Testis (tissue), 3 donors: ENCODE data around the gene PAPSS2. TPM values are rescaled to one million over a fixed set of nuclear protein-coding genes. Genes with fewer than 3 reads are reported as not detected.

Source experiments
- DNase-seq: peaks from one replicate; pipeline ENCODE4 v3.0.0-alpha.2; 2019
- H3K27ac ChIP-seq, 2 donors: fragments of 200-600 bp; sonication (generic); one replicate each; pipeline ENCODE4 v1.5.1; 2019
- H3K27me3 ChIP-seq: fragments of 200-600 bp; sonication (generic); one replicate; pipeline ENCODE4 v1.5.1; 2019
- H3K36me3 ChIP-seq: fragments of 200-600 bp; sonication (generic); one replicate; pipeline ENCODE4 v1.5.1; 2017; ENCODE audit warnings: low read depth; ENCODE audit errors: missing control alignments
- H3K4me1 ChIP-seq: fragments of 200-600 bp; sonication (generic); one replicate; pipeline ENCODE4 v1.5.1; 2019
- H3K4me3 ChIP-seq, 2 donors: fragments of 200-600 bp; sonication (generic); one replicate each; pipeline ENCODE4 v1.5.1; 2017 to 2019
- H3K9me3 ChIP-seq: fragments of 200-600 bp; sonication (generic); one replicate; pipeline ENCODE4 v1.5.1; 2017
- CTCF ChIP-seq, 3 experiments: fragments of 450-650 bp in 2 of 3; fragments of 200-600 bp in 1 of 3; sonication (generic) in 1 of 3; IDR thresholded peaks; one replicate each; pipeline ENCODE4 v1.5.1; 2016 to 2019; ENCODE audit warnings: antibody characterized with exemption in 3 of 3, mild to moderate bottlenecking in 2 of 3, moderate library complexity in 1 of 3
- POLR2A ChIP-seq: fragments of 450-650 bp; IDR thresholded peaks from one replicate; pipeline ENCODE4 v1.6.1; 2017; ENCODE audit warnings: antibody characterized with exemption, mild to moderate bottlenecking, moderate library complexity
- WGBS, 2 donors: methylation state at CpG; one replicate each; pipeline ENCODE4 v1.1.5; 2018; 5-methylcytosine and 5-hydroxymethylcytosine counted together
- intact Hi-C: fragments of 100-400 bp; cut with DNase I; formaldehyde crosslinking; loops from one replicate; pipeline ENCODE4 v1.15.1; 2023; ENCODE audit warnings: low total_unique reads
- polyA plus RNA-seq: library from polyadenylated mRNA; stranded (reverse); fragments of 350-450 nt; fragmentation: Illumina TruSeq; extraction: RNeasy Lipid Tissue Mini Kit (QIAGEN cat#74804); gene quantifications from one replicate; pipeline ENCODE4 v1.2.3, GENCODE V29; 2014; ENCODE audit warnings: low read depth, low replicate concordance; ENCODE audit not compliant: insufficient read depth
- total RNA-seq, 2 donors: library from RNA; depleted of rRNA; stranded (reverse); fragments of >200 nt; gene quantifications; one replicate each; pipeline ENCODE4 v1.2.3, GENCODE V29; 2016

Gene PAPSS2
- total and polyA plus RNA-seq, 3 donors from 2014 or later = 4.6 to 20.1 (median 6.4) TPM

- Histone ChIP-seq H3K27me3 (no peaks in the 10 kb centered on the region), H3K4me1 (peaks cover 6% of the 10 kb centered on the region), H3K9me3 (no peaks in the 10 kb centered on the region), H3K36me3 (no peaks in the 10 kb centered on the region), H3K27ac (no peak overlapping the region), H3K4me3 (no peak overlapping the region)
- 88 to 96% methylated on average over 1 of the region's 1 CpG for WGBS, 2 donors
- intact Hi-C loops = no loop called here
- DNase-seq = no peak
- TF ChIP-seq POLR2A (no peak), CTCF (IDR thresholded peaks at IDR 0.05) (no peak)
Observed at GRCh38 chr10:87652261-87652660, 7.4 kb upstream of the PAPSS2 start.

- intact Hi-C loops = no loop called here
- no peak for TF ChIP-seq POLR2A
- no peak for TF ChIP-seq CTCF (IDR thresholded peaks at IDR 0.05)
- Histone ChIP-seq H3K9me3 (no peaks in the 10 kb centered on the region), H3K4me3 (no peak overlapping the region), H3K27me3 (no peaks in the 10 kb centered on the region), H3K27ac (no peak overlapping the region), H3K36me3 (no peaks in the 10 kb centered on the region), H3K4me1 (peaks cover 8% of the 10 kb centered on the region)
- WGBS, 2 donors = 53 to 61% methylated on average over 1 of the region's 1 CpG
- DNase-seq = no peak
Observed at GRCh38 chr10:87654212-87654611, 5.5 kb upstream of the PAPSS2 start.

GRCh38 chr10:87656431-87657072 is 3.1 kb upstream of the PAPSS2 start:
- intact Hi-C loops = no loop called here
- H3K27ac ChIP-seq = peak overlapping the region in 1 of 2 donors; percentile 55
- H3K9me3 ChIP-seq = no peaks in the 10 kb centered on the region
- 42 to 49% methylated on average over 4 of the region's 4 CpGs for WGBS, 2 donors
- TF ChIP-seq CTCF (IDR thresholded peaks at IDR 0.05) (peak; percentile 66 to 86 (median 77)), POLR2A (no peak)
- no peaks in the 10 kb centered on the region for H3K27me3 ChIP-seq
- peak; percentile 33 for DNase-seq
- no peaks in the 10 kb centered on the region for H3K36me3 ChIP-seq
- H3K4me3 ChIP-seq = no peak overlapping the region
- H3K4me1 ChIP-seq = peaks cover 8% of the 10 kb centered on the region

- intact Hi-C loops = no loop called here
- H3K27me3 ChIP-seq = no peaks in the 10 kb centered on the region
- H3K9me3 ChIP-seq = no peaks in the 10 kb centered on the region
- DNase-seq = peak; percentile 43
- no peak overlapping the region for H3K4me3 ChIP-seq
- H3K27ac ChIP-seq = peak overlapping the region in 1 of 2 donors; percentile 55
- H3K4me1 ChIP-seq = peaks cover 8% of the 10 kb centered on the region
- no peak for TF ChIP-seq CTCF (IDR thresholded peaks at IDR 0.05)
- no peak for TF ChIP-seq POLR2A
- H3K36me3 ChIP-seq = no peaks in the 10 kb centered on the region
- 64 to 79% methylated on average over 5 of the region's 5 CpGs for WGBS, 2 donors
Observed at GRCh38 chr10:87657371-87657770, 2.3 kb upstream of the PAPSS2 start.

GRCh38 chr10:87658321-87658795 is 1.3 kb upstream of the PAPSS2 start:
- DNase-seq = no peak

More at GRCh38 chr10:87658321-87658795, 1.3 kb upstream of the PAPSS2 start:
- TF ChIP-seq CTCF (IDR thresholded peaks at IDR 0.05) = no peak
- no peak for TF ChIP-seq POLR2A
- Histone ChIP-seq H3K4me3 (no peak overlapping the region), H3K4me1 (peaks cover 8% of the 10 kb centered on the region), H3K36me3 (no peaks in the 10 kb centered on the region), H3K27ac (no peak overlapping the region), H3K27me3 (no peaks in the 10 kb centered on the region), H3K9me3 (no peaks in the 10 kb centered on the region)
- WGBS, 2 donors = 71 to 72% methylated on average over 5 of the region's 5 CpGs
- intact Hi-C loops = no loop called here
